Ascending aorta (tissue), 2 donors: ENCODE results near the gene PDE9A. TPM values are rescaled to one million over a fixed set of nuclear protein-coding genes. Genes with fewer than 3 reads are reported as not detected.

Experiments
- DNase-seq, 2 donors: peaks; one replicate each; pipeline ENCODE4 v3.0.0-alpha.2; 2019; ENCODE audit warnings: low spot score in 2 of 2
- H3K27ac ChIP-seq, 2 donors: fragments of 200-600 bp; sonication (generic); one replicate each; pipeline ENCODE4 v1.5.1; 2016 to 2017; ENCODE audit warnings: mild to moderate bottlenecking in 1 of 2
- H3K27me3 ChIP-seq: fragments of 200-600 bp; sonication (generic); one replicate; pipeline ENCODE4 v1.5.1; 2017
- H3K36me3 ChIP-seq, 2 donors: fragments of 200-600 bp; sonication (generic); one replicate each; pipeline ENCODE4 v1.5.1; 2016
- H3K4me1 ChIP-seq, 2 donors: fragments of 200-600 bp; sonication (generic); one replicate each; pipeline ENCODE4 v1.5.1; 2016 to 2017; ENCODE audit warnings: mild to moderate bottlenecking in 1 of 2
- H3K4me3 ChIP-seq, 2 donors: fragments of 200-600 bp; sonication (generic); one replicate each; pipeline ENCODE4 v1.5.1; 2016 to 2017; ENCODE audit warnings: mild to moderate bottlenecking in 1 of 2
- H3K9me3 ChIP-seq, 2 donors: fragments of 200-600 bp; sonication (generic); one replicate each; pipeline ENCODE4 v1.5.1; 2016
- intact Hi-C: fragments of 100-400 bp; cut with DNase I; formaldehyde crosslinking; loops from one replicate; pipeline ENCODE4 v1.15.1; 2023
- total RNA-seq: library from RNA; depleted of rRNA; stranded (reverse); fragments of >200 nt; gene quantifications from one replicate; pipeline ENCODE4 v1.1.0, GENCODE V29; 2016
- TF ChIP-seq, protein P1 (sequence below), 3 experiments: fragments of 200-600 bp in 2 of 3; fragments of 450-650 bp in 1 of 3; sonication (generic) in 2 of 3; IDR thresholded peaks; one replicate each; pipeline ENCODE4 v1.5.1; 2016 to 2019; ENCODE audit warnings: antibody characterized with exemption in 3 of 3, mild to moderate bottlenecking in 1 of 3, moderate library complexity in 1 of 3

PDE9A gene
- total RNA-seq, 1 donor from 2014 or later, result 2.2 TPM

DNA sequence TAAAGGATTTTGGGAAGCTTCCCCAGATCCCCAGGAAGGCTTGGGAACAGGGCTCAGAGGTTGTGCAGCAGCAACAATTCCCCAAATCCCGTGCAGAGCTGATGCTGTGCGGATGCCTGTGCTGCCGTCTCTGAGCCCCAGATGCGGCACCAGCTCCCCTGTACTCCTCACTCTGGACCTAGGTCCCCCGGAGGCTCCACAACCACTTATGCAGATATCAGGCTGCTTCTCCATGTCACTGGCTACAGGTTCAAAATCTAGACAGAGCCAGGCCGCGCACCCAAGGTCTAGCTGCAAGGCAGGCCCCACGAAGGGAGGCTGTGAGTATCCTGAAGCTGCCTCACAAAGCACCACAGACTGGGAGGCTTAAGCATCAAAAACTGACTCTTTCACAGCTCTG lies 81.6 kb downstream of the PDE9A start:
- TF ChIP-seq, protein P1, sequence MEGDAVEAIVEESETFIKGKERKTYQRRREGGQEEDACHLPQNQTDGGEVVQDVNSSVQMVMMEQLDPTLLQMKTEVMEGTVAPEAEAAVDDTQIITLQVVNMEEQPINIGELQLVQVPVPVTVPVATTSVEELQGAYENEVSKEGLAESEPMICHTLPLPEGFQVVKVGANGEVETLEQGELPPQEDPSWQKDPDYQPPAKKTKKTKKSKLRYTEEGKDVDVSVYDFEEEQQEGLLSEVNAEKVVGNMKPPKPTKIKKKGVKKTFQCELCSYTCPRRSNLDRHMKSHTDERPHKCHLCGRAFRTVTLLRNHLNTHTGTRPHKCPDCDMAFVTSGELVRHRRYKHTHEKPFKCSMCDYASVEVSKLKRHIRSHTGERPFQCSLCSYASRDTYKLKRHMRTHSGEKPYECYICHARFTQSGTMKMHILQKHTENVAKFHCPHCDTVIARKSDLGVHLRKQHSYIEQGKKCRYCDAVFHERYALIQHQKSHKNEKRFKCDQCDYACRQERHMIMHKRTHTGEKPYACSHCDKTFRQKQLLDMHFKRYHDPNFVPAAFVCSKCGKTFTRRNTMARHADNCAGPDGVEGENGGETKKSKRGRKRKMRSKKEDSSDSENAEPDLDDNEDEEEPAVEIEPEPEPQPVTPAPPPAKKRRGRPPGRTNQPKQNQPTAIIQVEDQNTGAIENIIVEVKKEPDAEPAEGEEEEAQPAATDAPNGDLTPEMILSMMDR (IDR thresholded peaks at IDR 0.05), result no peak
- no peak overlapping the region for H3K27ac ChIP-seq

DNA sequence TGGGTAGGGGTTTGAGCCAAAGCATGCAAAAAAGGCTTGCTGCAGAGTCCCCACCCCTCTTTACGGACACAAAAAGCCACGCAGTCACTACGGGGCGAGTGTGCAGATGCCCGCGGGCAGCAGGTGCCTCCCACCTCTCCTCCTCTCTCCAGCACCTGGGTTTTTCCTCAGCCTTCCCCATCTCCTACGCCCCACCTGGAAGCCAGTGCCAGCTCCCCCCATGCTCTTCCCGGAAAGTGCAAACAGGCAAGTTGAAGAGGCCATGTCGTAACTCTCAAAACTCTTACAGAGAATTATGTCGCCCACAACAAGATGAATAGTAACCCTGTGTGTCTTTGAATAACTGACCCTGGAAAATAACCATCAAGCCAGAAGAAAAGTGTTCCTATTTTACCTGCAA lies 82.5 kb downstream of the PDE9A start:
- DNase-seq, result no peak
- Histone ChIP-seq H3K4me1 (no peaks in the 10 kb centered on the region), H3K27ac (no peak overlapping the region), H3K9me3 (no peaks in the 10 kb centered on the region), H3K4me3 (no peak overlapping the region), H3K36me3 (no peaks in the 10 kb centered on the region), H3K27me3 (no peaks in the 10 kb centered on the region)
- intact Hi-C loops, result no loop called here
- TF ChIP-seq, protein P1 (IDR thresholded peaks at IDR 0.05), result no peak

More for the DNA sequence above, 81.6 kb downstream of the PDE9A start:
- intact Hi-C loops, result no loop called here
- H3K27me3 ChIP-seq, result no peaks in the 10 kb centered on the region
- H3K36me3 ChIP-seq, result no peaks in the 10 kb centered on the region
- no peak overlapping the region for H3K4me3 ChIP-seq
- DNase-seq, result no peak
- H3K9me3 ChIP-seq, result no peaks in the 10 kb centered on the region
- no peaks in the 10 kb centered on the region for H3K4me1 ChIP-seq

DNA sequence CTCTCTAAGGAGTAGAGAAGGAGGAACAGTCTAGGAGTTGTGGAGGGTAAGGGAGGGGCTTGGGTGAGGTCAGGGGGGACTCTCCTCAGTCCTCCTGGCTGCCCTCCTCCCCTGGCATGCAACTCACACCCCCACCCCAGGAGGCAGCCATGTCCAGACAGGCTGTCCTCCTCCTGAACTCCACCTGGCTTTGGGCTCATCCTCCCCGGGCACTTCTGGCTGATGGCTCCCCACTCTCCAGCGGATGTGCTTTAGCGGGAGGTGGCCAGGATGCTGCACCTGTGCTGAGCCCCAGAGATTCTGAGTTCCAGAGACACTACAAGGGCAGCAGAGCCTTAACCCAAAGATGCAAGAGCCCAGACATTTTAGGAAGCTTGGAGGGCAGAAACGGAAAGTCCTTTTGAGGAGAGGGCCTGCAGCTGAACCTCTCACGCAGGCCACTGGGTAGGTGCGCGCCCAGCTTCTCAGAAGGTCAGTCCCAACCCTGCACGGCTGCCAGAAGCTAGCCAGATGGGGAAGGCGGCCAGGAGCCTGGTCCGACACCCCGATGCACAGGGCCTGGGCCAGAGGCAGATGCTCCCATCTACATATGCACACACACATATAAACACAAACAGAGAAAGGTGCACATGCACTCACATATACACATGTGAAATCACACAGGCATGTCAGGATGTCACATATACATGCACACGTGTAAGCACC lies 83.4 kb downstream of the PDE9A start:
- TF ChIP-seq, protein P1 (IDR thresholded peaks at IDR 0.05), result no peak
- Histone ChIP-seq H3K27ac (no peak overlapping the region), H3K36me3 (no peaks in the 10 kb centered on the region), H3K9me3 (no peaks in the 10 kb centered on the region), H3K4me1 (no peaks in the 10 kb centered on the region), H3K4me3 (no peak overlapping the region), H3K27me3 (no peaks in the 10 kb centered on the region)
- intact Hi-C loops, result no loop called here
- peak in 1 of 2 donors; percentile 48 for DNase-seq

DNA sequence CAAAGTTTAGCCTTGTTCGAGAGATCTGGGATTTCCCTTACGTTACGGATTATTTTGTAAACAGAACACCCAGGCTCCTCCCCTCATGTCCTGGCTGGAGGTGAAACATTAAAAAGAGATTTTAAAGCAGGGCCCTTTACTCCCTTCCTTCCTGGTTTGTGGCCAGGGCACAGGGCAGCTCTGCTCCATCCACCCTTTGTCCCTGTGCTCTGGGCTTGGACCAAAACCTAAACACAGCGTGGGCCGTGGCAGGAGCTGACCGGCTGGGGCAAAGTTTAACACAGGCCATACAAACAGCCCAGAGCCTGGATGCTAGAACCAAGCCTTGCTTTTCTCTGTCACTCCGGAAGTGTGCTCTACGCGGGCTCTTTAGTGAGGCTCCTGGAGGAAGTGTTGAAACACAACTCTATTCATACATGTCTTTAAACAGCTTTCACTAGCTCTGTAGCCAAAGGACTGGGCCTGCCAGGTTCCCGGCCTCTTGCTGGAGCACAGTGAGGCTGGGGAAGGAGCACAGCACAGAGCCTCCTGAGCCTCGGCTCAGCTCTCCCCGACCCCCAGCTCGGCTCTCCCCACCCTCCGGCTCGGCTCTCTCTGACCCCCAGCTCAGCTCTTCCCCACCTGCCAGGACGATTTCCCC lies 84.7 kb downstream of the PDE9A start:
- H3K4me3 ChIP-seq, result no peak overlapping the region
- peak in 1 of 2 donors; percentile 69 for DNase-seq
- H3K27ac ChIP-seq, result peak overlapping the region; percentile 53 to 55
- no peaks in the 10 kb centered on the region for H3K36me3 ChIP-seq
- TF ChIP-seq, protein P1 (IDR thresholded peaks at IDR 0.05), result no peak
- no peaks in the 10 kb centered on the region for H3K9me3 ChIP-seq
- no peaks in the 10 kb centered on the region for H3K27me3 ChIP-seq
- H3K4me1 ChIP-seq, result no peaks in the 10 kb centered on the region
- intact Hi-C loops, result no loop called here

DNA sequence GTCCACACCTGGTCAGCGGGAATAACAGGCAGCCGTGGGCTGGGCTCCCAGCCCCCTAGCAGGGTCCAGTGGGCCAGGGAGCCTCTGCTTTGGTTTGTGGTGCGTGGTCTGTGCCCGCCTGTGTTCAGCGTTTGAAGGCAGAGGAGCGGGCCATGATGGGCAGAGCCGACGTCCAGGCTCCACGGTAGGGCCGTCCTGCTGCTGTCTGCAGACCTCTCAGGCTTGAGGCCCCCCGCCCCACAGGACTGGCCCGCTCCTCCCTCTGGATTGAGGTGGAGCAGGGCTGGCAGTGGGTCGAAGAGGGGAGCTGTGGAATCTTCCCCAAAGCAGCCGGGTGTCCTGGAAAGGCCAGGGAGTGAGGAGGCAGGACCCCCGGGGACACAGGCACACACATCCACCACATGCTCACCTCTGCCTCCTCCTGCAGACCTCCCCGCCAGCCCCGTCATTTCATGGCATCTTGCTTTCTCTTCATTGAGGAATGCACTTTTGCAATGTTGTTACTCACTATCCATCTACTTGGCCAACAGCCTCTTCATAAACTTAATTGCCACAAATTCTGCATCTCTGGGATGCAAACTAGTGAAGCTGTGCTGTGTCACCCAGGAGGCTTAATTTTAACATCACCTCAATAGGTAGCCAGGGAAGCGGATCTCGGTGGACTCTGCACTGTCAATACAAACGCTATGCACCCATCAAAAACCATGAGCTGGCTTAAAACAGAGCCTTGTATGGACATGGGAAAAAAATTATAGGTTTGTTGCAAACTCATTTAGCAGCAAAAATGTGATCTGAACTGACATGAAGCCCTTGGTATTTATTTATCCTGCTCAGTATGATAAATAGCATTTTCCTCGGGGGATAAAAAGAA lies 85.9 kb downstream of the PDE9A start:
- H3K9me3 ChIP-seq, result no peaks in the 10 kb centered on the region
- peak overlapping the region in 1 of 2 donors; percentile 55 for H3K27ac ChIP-seq
- no peaks in the 10 kb centered on the region for H3K4me1 ChIP-seq
- no peaks in the 10 kb centered on the region for H3K27me3 ChIP-seq
- TF ChIP-seq, protein P1 (IDR thresholded peaks at IDR 0.05), result no peak
- intact Hi-C loops, result no loop called here
- peak in 1 of 2 donors; percentile 63 for DNase-seq
- H3K4me3 ChIP-seq, result no peak overlapping the region
- no peaks in the 10 kb centered on the region for H3K36me3 ChIP-seq
